Gastrocnemius medialis (tissue), 4 donors: ENCODE measurements around the gene MED12L.

Source experiments
- POLR2A ChIP-seq, 2 donors: fragments of 450-650 bp; IDR thresholded peaks; one replicate each; pipeline ENCODE4 v1.6.1; 2017; ENCODE audit warnings: antibody characterized with exemption in 2 of 2, mild to moderate bottlenecking in 2 of 2, moderate library complexity in 2 of 2
- TF ChIP-seq, protein P1 (sequence below), 5 experiments: fragments of 450-650 bp in 3 of 5; fragments of 200-600 bp in 2 of 5; sonication (generic) in 2 of 5; IDR thresholded peaks in 4 of 5; conservative IDR thresholded peaks in 1 of 5; 1 replicate in 4 of 5; 2 replicates in 1 of 5; pipeline ENCODE4 v1.5.1; 2016 to 2019; ENCODE audit warnings: antibody characterized with exemption in 5 of 5, mild to moderate bottlenecking in 3 of 5, moderate library complexity in 3 of 5

- no peak for TF ChIP-seq POLR2A (IDR thresholded peaks at IDR 0.05)
- TF ChIP-seq, protein P1, sequence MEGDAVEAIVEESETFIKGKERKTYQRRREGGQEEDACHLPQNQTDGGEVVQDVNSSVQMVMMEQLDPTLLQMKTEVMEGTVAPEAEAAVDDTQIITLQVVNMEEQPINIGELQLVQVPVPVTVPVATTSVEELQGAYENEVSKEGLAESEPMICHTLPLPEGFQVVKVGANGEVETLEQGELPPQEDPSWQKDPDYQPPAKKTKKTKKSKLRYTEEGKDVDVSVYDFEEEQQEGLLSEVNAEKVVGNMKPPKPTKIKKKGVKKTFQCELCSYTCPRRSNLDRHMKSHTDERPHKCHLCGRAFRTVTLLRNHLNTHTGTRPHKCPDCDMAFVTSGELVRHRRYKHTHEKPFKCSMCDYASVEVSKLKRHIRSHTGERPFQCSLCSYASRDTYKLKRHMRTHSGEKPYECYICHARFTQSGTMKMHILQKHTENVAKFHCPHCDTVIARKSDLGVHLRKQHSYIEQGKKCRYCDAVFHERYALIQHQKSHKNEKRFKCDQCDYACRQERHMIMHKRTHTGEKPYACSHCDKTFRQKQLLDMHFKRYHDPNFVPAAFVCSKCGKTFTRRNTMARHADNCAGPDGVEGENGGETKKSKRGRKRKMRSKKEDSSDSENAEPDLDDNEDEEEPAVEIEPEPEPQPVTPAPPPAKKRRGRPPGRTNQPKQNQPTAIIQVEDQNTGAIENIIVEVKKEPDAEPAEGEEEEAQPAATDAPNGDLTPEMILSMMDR (IDR thresholded peaks at IDR 0.05 in 4 of 5, conservative IDR thresholded peaks at IDR 0.05 in 1 of 5) = no peak
Measured at GRCh38 chr3:151268267-151269235, 183.1 kb downstream of the MED12L start.
